ENCODE data around the gene BACH2. TPM values are rescaled to one million over a fixed set of nuclear protein-coding genes. Genes with fewer than 3 reads are reported as not detected.
A peak's percentile ranks its signal among the peaks of the same experiment; 100 is the strongest.

Gene BACH2
- total and polyA plus RNA-seq, 2 of the 4 experiments (the other 2 are of a cell fraction): 1.3 to 1.4 TPM

GRCh38 chr6:90231798-90232197 lies 64.8 kb downstream of the BACH2 start:
- ChIA-PET POLR2A (ENCODE audit: unreplicated experiment) (no interaction called here), CTCF (no interaction called here)
- no peak overlapping the region for H3K23ac ChIP-seq (ENCODE audit: low read depth, low read length)
- no peak overlapping the region for H2BK120ac ChIP-seq (ENCODE audit: low read depth, low read length)
- no peak overlapping the region for H2BK5ac ChIP-seq (ENCODE audit: low read depth, low read length, poor library complexity, severe bottlenecking)
- no peak overlapping the region for H3K14ac ChIP-seq (replicated peaks; ENCODE audit: low read depth, low read length)
- H3K27me3 ChIP-seq (ENCODE audit: control insufficient read depth, insufficient read depth, low read length): no peaks in the 10 kb centered on the region
- no peak overlapping the region for H3K18ac ChIP-seq (ENCODE audit: low read depth, low read length)
- dilution Hi-C loops (cut with HindIII; ENCODE audit: low sequenced_read_pairs, unreplicated experiment): no loop called here
- no peak overlapping the region for H3K4ac ChIP-seq (ENCODE audit: low read depth, low read length)
- no peak overlapping the region for H3K27ac ChIP-seq (ENCODE audit: insufficient read depth, low read length)
- no peak overlapping the region for H4K91ac ChIP-seq (ENCODE audit: insufficient read depth, low read depth, low read length)
- no peak overlapping the region for H3K9ac ChIP-seq (ENCODE audit: low read depth, low read length)
- no peaks in the 10 kb centered on the region for H3K9me3 ChIP-seq (ENCODE audit: control insufficient read depth, insufficient read depth, low read length)
- no peaks in the 10 kb centered on the region for H3K79me1 ChIP-seq (ENCODE audit: low read depth in 1 of 2, low read length in 2 of 2)
- no peak overlapping the region for H3K56ac ChIP-seq (ENCODE audit: extremely low read depth, insufficient read depth, low read length)
- ATAC-seq (ENCODE audit: low read depth): no peak
- no peak overlapping the region for H2BK20ac ChIP-seq (ENCODE audit: low read depth, low read length)
- peak overlapping the region; percentile 55; the same call in 1 of the 2 replicates for H3K4me2 ChIP-seq (ENCODE audit: low read depth, low read length)
- no peak overlapping the region for H2AK5ac ChIP-seq (ENCODE audit: low read depth, low read length)
- WGBS, 2 experiments (ENCODE audit: extremely low coverage in 2 of 2, insufficient read length in 1 of 2): no CpG with 5 or more reads among the region's 1 CpG
- H3K4me3 ChIP-seq (ENCODE audit: insufficient read depth, low read depth, low read length): no peak overlapping the region
- no peaks in the 10 kb centered on the region for H4K20me1 ChIP-seq (ENCODE audit: insufficient read depth, low read length)
- H2BK15ac ChIP-seq (ENCODE audit: low read depth, low read length): no peak overlapping the region
- no peak for TF ChIP-seq CHD1 (IDR thresholded peaks at IDR 0.05; ENCODE audit: low read depth, low read length)
- no peak overlapping the region for H4K8ac ChIP-seq (ENCODE audit: low read depth in 2 of 2, low read length in 2 of 2)
- H4K5ac ChIP-seq (ENCODE audit: low read depth, low read length): no peak overlapping the region
- H2AK9ac ChIP-seq (replicated peaks; ENCODE audit: low read depth, low read length, poor library complexity): no peak overlapping the region
- in situ Hi-C loops (cut with MboI; ENCODE audit: low sequenced_read_pairs): no loop called here
- DNase-seq: no peak
- H3K9me1 ChIP-seq (ENCODE audit: insufficient read depth, low read length): no peaks in the 10 kb centered on the region
- BruUV-seq (replicated peaks): no TSS peak
- H3K4me1 ChIP-seq (ENCODE audit: control insufficient read depth, insufficient read depth, low read length): peaks cover 7% of the 10 kb centered on the region
- no peaks in the 10 kb centered on the region for H3K36me3 ChIP-seq (ENCODE audit: control insufficient read depth, insufficient read depth, low read length)
- intact Hi-C loops (cut with micrococcal nuclease): no loop called here
- H2AFZ ChIP-seq (replicated peaks; ENCODE audit: low read length, poor library complexity): no peak overlapping the region
